Left lung (tissue), 10 donors: Measurements from ENCODE around the gene LACTB. TPM values are rescaled to one million over a fixed set of nuclear protein-coding genes. Genes with fewer than 3 reads are reported as not detected.

Source experiments
- ATAC-seq: fragments of 200-7000 bp; cut with Tn5 transposase; one replicate; pipeline ENCODE4 v1.9.1; 2020; ENCODE audit warnings: moderate library complexity
- DNase-seq, 4 donors: peaks; one replicate each; pipeline ENCODE4 v3.0.0-alpha.2; 2013 to 2020
- H3K27ac ChIP-seq, 2 donors: fragments of 200-600 bp; sonication (generic) in 1 of 2; one replicate each; pipeline versions ENCODE4 v1.5.0 to v1.8.0; 2020 to 2021
- H3K27me3 ChIP-seq, 2 donors: fragments of 200-600 bp; sonication (generic) in 1 of 2; one replicate each; pipeline versions ENCODE4 v1.5.0 to v1.8.0; 2020 to 2021
- H3K36me3 ChIP-seq, 2 donors: fragments of 200-600 bp; sonication (generic) in 1 of 2; one replicate each; pipeline versions ENCODE4 v1.5.0 to v1.8.0; 2020 to 2021
- H3K4me1 ChIP-seq, 2 donors: fragments of 200-600 bp; one replicate each; pipeline ENCODE4 v1.8.0; 2021
- H3K4me3 ChIP-seq, 2 donors: fragments of 200-600 bp; sonication (generic) in 1 of 2; one replicate each; pipeline versions ENCODE4 v1.5.0 to v1.8.0; 2020 to 2021; ENCODE audit warnings: mild to moderate bottlenecking in 1 of 2
- H3K9me3 ChIP-seq, 2 donors: fragments of 200-600 bp; sonication (generic) in 1 of 2; one replicate each; pipeline versions ENCODE4 v1.5.0 to v1.8.0; 2020 to 2021
- CTCF ChIP-seq, 2 donors: fragments of 200-600 bp; sonication (generic) in 1 of 2; IDR thresholded peaks; one replicate each; pipeline versions ENCODE4 v1.5.0 to v1.8.0; 2021; ENCODE audit warnings: antibody characterized with exemption in 2 of 2
- intact Hi-C, 2 donors: fragments of 100-400 bp; cut with DNase I; formaldehyde crosslinking; loops; one replicate each; pipeline versions ENCODE4 v1.11.2 to v1.14.2; 2022
- polyA plus RNA-seq, 6 donors: library from polyadenylated mRNA; unstranded; fragments of 120-200 nt; gene quantifications; one replicate each; pipeline ENCODE4 v1.2.1, GENCODE V29; 2013; ENCODE audit not compliant: insufficient read length in 6 of 6
- total RNA-seq, 2 donors: library from RNA; stranded (reverse); fragmentation: NEBNext Ultra II Directional; extraction: Animal tissue kit (Norgen Biotek cat#: 25700); gene quantifications; one replicate each; pipeline ENCODE4 v1.2.1, GENCODE V29; 2021
- donor health status: DM: no; HTN: yes; CAD: no.
- donor health status: DM: no; HTN: no; CAD: no.

LACTB gene
- total and polyA plus RNA-seq, 8 donors = 17.9 to 41.8 (median 19.9) TPM

DNA sequence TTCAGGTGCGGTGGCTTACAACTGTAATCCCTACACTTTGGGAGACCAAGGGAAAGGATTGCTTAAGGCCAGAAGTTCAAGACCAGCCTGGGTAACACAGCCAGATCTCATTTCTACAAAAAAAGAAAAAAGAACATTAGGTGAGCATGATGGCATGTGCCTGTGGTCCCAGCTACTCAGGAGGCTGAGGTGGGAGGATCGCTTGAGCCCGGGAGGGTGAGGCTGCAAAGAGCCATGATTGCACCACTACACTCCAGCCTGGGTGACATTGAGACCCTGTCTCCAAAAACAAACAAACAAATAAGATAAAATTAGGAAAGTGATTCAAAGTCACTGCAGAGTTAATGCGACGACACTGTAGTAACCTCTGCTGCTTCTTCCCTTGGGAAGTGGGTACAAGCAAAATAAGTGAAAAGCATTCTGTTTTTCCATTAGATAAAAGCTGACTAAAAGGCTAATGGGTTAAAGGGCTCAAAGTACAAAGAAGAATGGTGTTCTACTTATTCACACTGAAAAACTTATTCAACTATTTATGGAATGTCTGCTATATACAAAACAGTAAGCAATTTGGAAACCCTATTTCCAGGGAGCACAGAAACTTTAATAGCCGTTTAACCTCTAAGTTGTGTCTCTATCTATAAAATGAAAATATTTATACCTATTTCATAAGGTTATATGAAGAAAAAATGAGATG lies 43.7 kb downstream of the LACTB start:
- Histone ChIP-seq H3K4me3 (no peak overlapping the region), H3K4me1 (no peaks in the 10 kb centered on the region), H3K27ac (no peak overlapping the region), H3K36me3 (no peaks in the 10 kb centered on the region), H3K27me3 (no peaks in the 10 kb centered on the region), H3K9me3 (no peaks in the 10 kb centered on the region)
- intact Hi-C loops = no loop called here
- DNase-seq = no peak
- no peak for TF ChIP-seq CTCF (IDR thresholded peaks at IDR 0.05)
- ATAC-seq = no peak

DNA sequence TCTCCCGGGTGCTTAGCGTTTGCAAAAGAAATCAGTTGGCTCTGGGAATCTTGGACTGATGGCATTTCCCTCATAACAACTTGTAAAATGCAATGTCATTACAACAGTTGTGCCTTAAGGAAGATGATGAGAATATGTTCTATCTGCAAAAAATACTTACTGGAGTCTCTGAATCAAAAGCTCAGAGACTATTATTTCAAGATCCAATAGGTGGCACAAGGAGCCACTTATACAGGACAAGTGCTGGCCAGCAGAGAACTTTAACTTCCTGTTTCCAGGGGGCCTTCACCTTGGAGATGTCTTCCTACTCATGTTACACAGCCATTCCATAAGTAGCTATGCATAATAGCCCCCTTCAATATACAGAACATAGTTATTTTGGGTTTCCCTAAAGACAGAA lies 44.6 kb downstream of the LACTB start:
- Histone ChIP-seq H3K4me3 (no peak overlapping the region), H3K27me3 (no peaks in the 10 kb centered on the region), H3K36me3 (no peaks in the 10 kb centered on the region), H3K4me1 (no peaks in the 10 kb centered on the region), H3K9me3 (no peaks in the 10 kb centered on the region), H3K27ac (no peak overlapping the region)
- DNase-seq = no peak
- intact Hi-C loops = no loop called here
- ATAC-seq = peak; percentile 59
- TF ChIP-seq CTCF (IDR thresholded peaks at IDR 0.05) = no peak

DNA sequence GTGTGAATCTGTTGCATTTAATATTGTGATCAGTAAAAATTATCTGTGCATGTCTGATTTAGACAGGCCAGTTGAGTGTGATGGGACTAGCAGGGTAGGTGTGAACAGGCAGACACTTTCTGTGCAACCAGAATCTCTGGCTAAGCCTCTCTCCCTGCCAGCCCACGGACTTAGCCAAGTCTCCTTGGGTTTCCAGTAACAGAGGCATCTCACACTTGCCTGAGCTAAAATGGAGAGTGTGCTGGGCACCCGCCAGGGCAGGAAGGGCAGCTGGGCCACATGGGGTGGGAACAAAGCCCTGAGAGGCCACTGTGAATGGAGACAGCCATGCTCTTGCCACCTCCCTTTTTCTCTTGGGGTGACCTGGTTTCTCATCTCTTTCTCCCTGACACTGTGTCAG lies 48.1 kb downstream of the LACTB start:
- Histone ChIP-seq H3K9me3 (no peaks in the 10 kb centered on the region), H3K4me1 (no peaks in the 10 kb centered on the region), H3K4me3 (no peak overlapping the region), H3K27ac (no peak overlapping the region), H3K27me3 (no peaks in the 10 kb centered on the region), H3K36me3 (no peaks in the 10 kb centered on the region)
- TF ChIP-seq CTCF (IDR thresholded peaks at IDR 0.05) = no peak
- intact Hi-C loops = no loop called here
- DNase-seq (no peak), ATAC-seq (no peak)

GRCh38 chr15:63172376-63172775 lies 50.7 kb downstream of the LACTB start:
- Histone ChIP-seq H3K27me3 (no peaks in the 10 kb centered on the region), H3K27ac (no peak overlapping the region), H3K36me3 (no peaks in the 10 kb centered on the region), H3K4me3 (no peak overlapping the region), H3K4me1 (no peaks in the 10 kb centered on the region), H3K9me3 (no peaks in the 10 kb centered on the region)
- ATAC-seq = no peak
- no peak for TF ChIP-seq CTCF (IDR thresholded peaks at IDR 0.05)
- intact Hi-C loops = no loop called here
- DNase-seq = no peak

- no peak for DNase-seq
- TF ChIP-seq CTCF (IDR thresholded peaks at IDR 0.05) = no peak
- Histone ChIP-seq H3K27ac (no peak overlapping the region), H3K9me3 (no peaks in the 10 kb centered on the region), H3K27me3 (no peaks in the 10 kb centered on the region), H3K4me3 (no peak overlapping the region), H3K36me3 (no peaks in the 10 kb centered on the region), H3K4me1 (no peaks in the 10 kb centered on the region)
- intact Hi-C loops = no loop called here
- no peak for ATAC-seq
These were observed 51.3 kb downstream of the LACTB start for GRCh38 chr15:63172851-63173451.
